ENCODE measurements around the gene MTCH1. TPM values are rescaled to one million over a fixed set of nuclear protein-coding genes. Genes with fewer than 3 reads are reported as not detected.
"Not testable (repeated sequence)": the region's sequence is repeated elsewhere in the genome, so short reads cannot be mapped to it uniquely, and the experiment has no call there.

The MTCH1 gene
- total RNA-seq, 1 donor from 2014 or later = 267 TPM

- no peak for DNase-seq (ENCODE audit: low spot score)
These were observed 12.1 kb upstream of the MTCH1 start for GRCh38 chr6:36997811-36998722.

- DNase-seq (ENCODE audit: low spot score) = not testable (repeated sequence)
These were observed 4.4 kb upstream of the MTCH1 start for GRCh38 chr6:36990401-36990800.

- DNase-seq (ENCODE audit: low spot score) = no peak
These were observed 3.3 kb upstream of the MTCH1 start for GRCh38 chr6:36989264-36989663.

- no peak for DNase-seq (ENCODE audit: low spot score)
These were observed 680 bp upstream of the MTCH1 start for GRCh38 chr6:36986704-36987047.

- DNase-seq (ENCODE audit: low spot score) = no peak
These were observed 584 bp downstream of the MTCH1 start for GRCh38 chr6:36985417-36985807.

- DNase-seq (ENCODE audit: low spot score) = peak; percentile 68
These were observed 1.2 kb downstream of the MTCH1 start for GRCh38 chr6:36984581-36985416.

GRCh38 chr6:36983538-36983937, 2.5 kb downstream of the MTCH1 start:
- no peak for DNase-seq (ENCODE audit: low spot score)

- DNase-seq (ENCODE audit: low spot score) = no peak
These were observed 4.9 kb downstream of the MTCH1 start for GRCh38 chr6:36980876-36981619.

- DNase-seq (ENCODE audit: low spot score) = no peak
These were observed 5.9 kb downstream of the MTCH1 start for GRCh38 chr6:36980129-36980528.

- DNase-seq (ENCODE audit: low spot score) = peak; percentile 73
These were observed 6.7 kb downstream of the MTCH1 start for GRCh38 chr6:36979347-36979742.

- DNase-seq (ENCODE audit: low spot score) = no peak
These were observed 7.3 kb downstream of the MTCH1 start for GRCh38 chr6:36978421-36979346.

- no peak for DNase-seq (ENCODE audit: low spot score)
These were observed 8.5 kb downstream of the MTCH1 start for GRCh38 chr6:36977470-36977941.

GRCh38 chr6:36976931-36977330, 9.1 kb downstream of the MTCH1 start:
- no peak for DNase-seq (ENCODE audit: low spot score)

GRCh38 chr6:36976509-36976908, 9.5 kb downstream of the MTCH1 start:
- no peak for DNase-seq (ENCODE audit: low spot score)

- no peak for DNase-seq (ENCODE audit: low spot score)
These were observed 10.1 kb downstream of the MTCH1 start for GRCh38 chr6:36976007-36976264.

- DNase-seq (ENCODE audit: low spot score) = no peak
These were observed 10.6 kb downstream of the MTCH1 start for GRCh38 chr6:36975231-36976006.

- no peak for DNase-seq (ENCODE audit: low spot score)
These were observed 12.3 kb downstream of the MTCH1 start for GRCh38 chr6:36973647-36974046.

- DNase-seq (ENCODE audit: low spot score) = no peak
These were observed 12.8 kb downstream of the MTCH1 start for GRCh38 chr6:36973190-36973589.

GRCh38 chr6:36971921-36972673, 13.9 kb downstream of the MTCH1 start:
- DNase-seq (ENCODE audit: low spot score) = no peak

Measured in umbilical cord (tissue), 2 donors.